ENCODE measurements around the gene LIPA. TPM values are rescaled to one million over a fixed set of nuclear protein-coding genes. Genes with fewer than 3 reads are reported as not detected.
A peak's percentile ranks its signal among the peaks of the same experiment; 100 is the strongest.

The LIPA gene
- total RNA-seq, 4 donors from 2014 or later: 29.1 to 45.8 (median 33.9) TPM

GRCh38 chr10:89206402-89207180, 45.0 kb downstream of the LIPA start:
- Histone ChIP-seq H3K4me1 (peaks cover 14 to 18% of the 10 kb centered on the region in 2 donors), H3K4me3 (replicated peaks in 1 of 3) (peak overlapping the region in 1 of 3 donors; percentile 41), H3K9me3 (no peaks in the 10 kb centered on the region), H3K27ac (no peak overlapping the region), H3K27me3 (no peaks in the 10 kb centered on the region), H3K36me3 (no peaks in the 10 kb centered on the region)
- TF ChIP-seq POLR2A (IDR thresholded peaks at IDR 0.05) (no peak), CTCF (IDR thresholded peaks at IDR 0.05) (no peak)
- peak; percentile 12 to 13 for DNase-seq
- intact Hi-C loops (cut with DNase I): loop anchor here (10.0 kb wide), 1 partner anchor 372 kb away; no protein-coding TSS in a partner anchor
- 13% methylated on average over 18 to 41 of the region's 42 CpGs for WGBS, 2 donors

- no peak overlapping the region for H3K4me3 ChIP-seq (replicated peaks in 1 of 3)
- no peak overlapping the region for H3K27ac ChIP-seq
- no peaks in the 10 kb centered on the region for H3K36me3 ChIP-seq
- TF ChIP-seq CTCF (IDR thresholded peaks at IDR 0.05) (no peak), POLR2A (IDR thresholded peaks at IDR 0.05) (no peak)
- no peaks in the 10 kb centered on the region for H3K27me3 ChIP-seq
- 75 to 83% methylated on average over 6 of the region's 6 CpGs for WGBS, 2 donors
- H3K9me3 ChIP-seq: no peaks in the 10 kb centered on the region
- intact Hi-C loops (cut with DNase I): loop anchor here (10.0 kb wide), 1 partner anchor 370 kb away; no protein-coding TSS in a partner anchor
- peaks cover 14 to 18% of the 10 kb centered on the region in 2 donors for H3K4me1 ChIP-seq
- no peak for DNase-seq
Measured at GRCh38 chr10:89204621-89205185, 46.9 kb downstream of the LIPA start.

- TF ChIP-seq POLR2A (IDR thresholded peaks at IDR 0.05) (no peak), CTCF (IDR thresholded peaks at IDR 0.05) (no peak)
- Histone ChIP-seq H3K9me3 (no peaks in the 10 kb centered on the region), H3K4me3 (replicated peaks in 1 of 3) (no peak overlapping the region), H3K36me3 (no peaks in the 10 kb centered on the region), H3K27ac (no peak overlapping the region), H3K4me1 (peaks cover 12 to 16% of the 10 kb centered on the region in 2 donors), H3K27me3 (no peaks in the 10 kb centered on the region)
- 94 to 97% methylated on average over 1 of the region's 1 CpG for WGBS, 2 donors
- DNase-seq: no peak
- intact Hi-C loops (cut with DNase I): loop anchor here (10.0 kb wide), 1 partner anchor 368 kb away; no protein-coding TSS in a partner anchor
Measured at GRCh38 chr10:89203237-89203636, 48.3 kb downstream of the LIPA start.

- H3K27me3 ChIP-seq: no peaks in the 10 kb centered on the region
- intact Hi-C loops (cut with DNase I): loop anchor here (10.0 kb wide), 1 partner anchor 367 kb away; no protein-coding TSS in a partner anchor
Measured at GRCh38 chr10:89202033-89202425, 49.5 kb downstream of the LIPA start.

More at GRCh38 chr10:89202033-89202425, 49.5 kb downstream of the LIPA start:
- Histone ChIP-seq H3K27ac (no peak overlapping the region), H3K36me3 (no peaks in the 10 kb centered on the region), H3K4me1 (peaks cover 4 to 6% of the 10 kb centered on the region in 2 donors), H3K4me3 (replicated peaks in 1 of 3) (no peak overlapping the region), H3K9me3 (no peaks in the 10 kb centered on the region)
- TF ChIP-seq CTCF (IDR thresholded peaks at IDR 0.05) (no peak), POLR2A (IDR thresholded peaks at IDR 0.05) (no peak)
- WGBS, 2 donors: 71 to 91% methylated on average over 2 of the region's 2 CpGs
- DNase-seq: no peak
